LNCaP clone FGC (cell line): ENCODE data around the gene GTPBP1.

Source experiments
- DNase-seq: peaks from one replicate; pipeline ENCODE4 v3.0.0-alpha.2; 2011; ENCODE audit warnings: low read depth
- H3K4me3 ChIP-seq: 2 replicates; pipeline ENCODE4 v1.5.1; 2011; ENCODE audit warnings: mild to moderate bottlenecking, low read depth, low read length, control low read depth
- TF ChIP-seq, protein P1 (sequence below): IDR thresholded peaks from 2 replicates; pipeline ENCODE4 v1.5.1; 2012; ENCODE audit warnings: mild to moderate bottlenecking; ENCODE audit not compliant: control insufficient read depth, insufficient read depth; ENCODE audit errors: extremely low read depth

GTPBP1 gene

DNA sequence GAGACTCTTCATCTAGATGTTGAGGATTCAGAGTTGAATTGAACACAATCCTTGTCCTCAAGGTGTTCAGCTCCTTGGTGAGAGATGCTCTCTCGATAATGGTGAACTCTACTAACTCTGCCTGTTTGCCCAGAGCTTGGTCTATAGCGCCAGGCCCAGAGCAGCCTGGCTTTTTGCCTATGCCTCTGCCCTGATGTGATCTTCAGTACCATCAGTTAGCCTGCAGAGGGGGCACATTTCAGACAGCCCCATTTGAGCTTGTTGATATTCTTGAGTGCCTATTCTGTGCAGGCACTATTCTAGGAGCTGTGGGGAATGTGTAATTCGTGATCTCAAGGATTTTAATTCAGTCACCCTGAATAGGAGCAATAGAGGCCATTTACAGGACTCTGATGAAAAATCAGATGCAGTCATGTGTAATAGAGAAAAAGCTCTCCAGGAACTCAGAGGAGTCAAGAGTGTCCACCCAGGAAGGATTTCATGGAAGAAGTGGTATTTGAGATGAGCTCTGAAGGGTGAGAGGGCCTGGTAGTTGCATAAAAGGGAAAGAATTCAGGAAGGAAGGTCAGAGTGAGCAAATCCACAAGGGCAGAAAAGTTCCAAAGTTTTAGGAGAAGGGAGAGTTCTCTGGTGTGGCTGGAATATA lies 19.3 kb downstream of the GTPBP1 start:
- no peak for DNase-seq
- no peak overlapping the region for H3K4me3 ChIP-seq
- TF ChIP-seq, protein P1, sequence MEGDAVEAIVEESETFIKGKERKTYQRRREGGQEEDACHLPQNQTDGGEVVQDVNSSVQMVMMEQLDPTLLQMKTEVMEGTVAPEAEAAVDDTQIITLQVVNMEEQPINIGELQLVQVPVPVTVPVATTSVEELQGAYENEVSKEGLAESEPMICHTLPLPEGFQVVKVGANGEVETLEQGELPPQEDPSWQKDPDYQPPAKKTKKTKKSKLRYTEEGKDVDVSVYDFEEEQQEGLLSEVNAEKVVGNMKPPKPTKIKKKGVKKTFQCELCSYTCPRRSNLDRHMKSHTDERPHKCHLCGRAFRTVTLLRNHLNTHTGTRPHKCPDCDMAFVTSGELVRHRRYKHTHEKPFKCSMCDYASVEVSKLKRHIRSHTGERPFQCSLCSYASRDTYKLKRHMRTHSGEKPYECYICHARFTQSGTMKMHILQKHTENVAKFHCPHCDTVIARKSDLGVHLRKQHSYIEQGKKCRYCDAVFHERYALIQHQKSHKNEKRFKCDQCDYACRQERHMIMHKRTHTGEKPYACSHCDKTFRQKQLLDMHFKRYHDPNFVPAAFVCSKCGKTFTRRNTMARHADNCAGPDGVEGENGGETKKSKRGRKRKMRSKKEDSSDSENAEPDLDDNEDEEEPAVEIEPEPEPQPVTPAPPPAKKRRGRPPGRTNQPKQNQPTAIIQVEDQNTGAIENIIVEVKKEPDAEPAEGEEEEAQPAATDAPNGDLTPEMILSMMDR: peak; percentile 48

DNA sequence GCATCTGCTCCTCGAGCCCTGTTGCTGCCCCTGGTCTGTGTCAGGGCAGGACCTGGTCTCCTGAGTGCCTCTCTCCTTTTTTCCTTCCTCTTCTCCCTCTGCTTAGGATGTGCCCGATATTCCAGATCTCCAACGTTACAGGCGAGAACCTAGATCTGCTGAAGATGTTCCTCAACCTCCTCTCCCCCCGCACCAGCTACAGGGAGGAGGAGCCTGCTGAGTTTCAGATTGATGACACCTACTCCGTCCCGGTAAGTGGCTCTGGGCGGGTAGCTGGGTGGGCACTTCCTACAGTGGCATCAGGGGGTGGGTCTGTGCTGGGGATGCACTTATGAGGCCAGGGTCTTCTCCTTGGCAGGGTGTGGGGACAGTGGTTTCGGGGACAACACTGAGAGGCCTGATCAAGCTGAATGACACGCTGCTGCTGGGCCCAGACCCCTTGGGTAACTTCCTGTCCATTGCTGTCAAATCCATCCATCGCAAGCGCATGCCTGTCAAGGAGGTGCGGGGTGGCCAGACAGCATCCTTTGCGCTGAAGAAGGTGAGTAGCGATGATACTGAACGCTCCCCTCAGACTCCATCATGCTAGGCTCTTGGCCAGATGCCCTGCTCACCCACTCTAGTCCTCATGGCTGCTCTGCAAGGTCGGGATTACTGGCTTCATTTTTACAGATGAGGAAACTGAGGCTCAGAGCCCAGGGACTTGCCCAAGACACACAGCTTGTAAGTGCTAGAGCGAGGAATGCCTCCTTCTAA lies 20.3 kb downstream of the GTPBP1 start:
- H3K4me3 ChIP-seq: no peak overlapping the region
- DNase-seq: no peak
- TF ChIP-seq, protein P1: no peak

DNA sequence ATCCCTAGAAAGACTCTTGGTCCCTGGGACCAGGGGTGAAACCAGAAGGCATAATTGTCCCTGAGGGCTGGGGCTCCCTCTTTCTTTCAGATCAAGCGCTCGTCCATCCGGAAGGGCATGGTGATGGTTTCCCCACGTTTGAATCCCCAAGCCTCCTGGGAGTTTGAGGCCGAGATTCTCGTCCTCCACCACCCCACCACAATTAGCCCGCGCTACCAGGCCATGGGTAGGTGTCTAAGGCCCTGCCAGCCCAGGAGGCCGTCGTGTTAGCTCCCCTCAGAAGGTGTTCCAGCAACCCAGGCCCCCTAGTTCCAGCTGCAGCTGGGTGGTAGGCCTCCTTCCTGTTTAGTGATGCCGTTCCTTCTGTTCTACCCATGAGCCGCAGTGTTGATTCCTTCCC lies 21.4 kb downstream of the GTPBP1 start:
- DNase-seq: no peak
- H3K4me3 ChIP-seq: no peak overlapping the region
- TF ChIP-seq, protein P1: no peak

DNA sequence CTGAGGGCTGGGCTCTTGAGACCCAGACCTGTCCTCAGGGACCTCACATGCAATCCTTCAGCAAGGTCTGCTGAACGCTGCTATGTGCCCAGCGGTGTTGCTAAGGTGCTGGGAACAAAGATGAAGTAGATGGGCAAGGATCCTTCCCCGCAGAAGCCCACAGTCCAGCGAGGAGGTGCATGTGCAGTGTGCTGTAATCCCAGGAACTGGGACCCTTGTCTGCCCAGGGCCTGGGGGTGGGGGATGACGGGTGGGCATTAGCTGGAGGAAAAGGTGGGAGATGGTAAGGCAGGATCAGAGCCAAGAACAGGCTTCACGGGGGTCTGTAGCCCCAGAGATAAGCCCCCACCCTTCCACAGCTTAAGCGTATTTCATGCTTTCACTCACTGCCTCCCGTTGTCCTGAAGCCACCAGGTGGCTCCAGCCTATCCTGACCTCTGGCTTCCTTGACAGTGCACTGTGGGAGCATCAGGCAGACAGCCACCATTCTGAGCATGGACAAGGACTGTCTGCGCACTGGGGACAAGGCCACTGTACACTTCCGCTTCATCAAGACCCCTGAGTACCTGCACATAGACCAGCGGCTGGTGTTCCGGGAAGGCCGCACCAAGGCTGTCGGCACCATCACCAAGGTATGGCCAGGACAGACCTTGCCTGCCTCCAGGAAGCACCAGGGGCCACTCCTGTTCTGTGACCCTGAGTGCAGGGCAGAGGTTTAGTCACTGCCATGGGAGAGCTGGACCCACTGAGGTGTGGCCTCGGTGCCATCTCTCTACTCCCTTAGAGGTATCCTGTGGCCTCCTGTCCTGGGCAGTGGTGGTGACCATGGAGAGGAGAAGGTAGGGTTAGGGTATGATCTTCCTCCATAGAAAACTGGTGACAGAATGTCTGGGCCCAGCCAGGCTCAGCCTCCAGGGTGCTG lies 22.0 kb downstream of the GTPBP1 start:
- no peak for DNase-seq
- TF ChIP-seq, protein P1: no peak
- no peak overlapping the region for H3K4me3 ChIP-seq

DNA sequence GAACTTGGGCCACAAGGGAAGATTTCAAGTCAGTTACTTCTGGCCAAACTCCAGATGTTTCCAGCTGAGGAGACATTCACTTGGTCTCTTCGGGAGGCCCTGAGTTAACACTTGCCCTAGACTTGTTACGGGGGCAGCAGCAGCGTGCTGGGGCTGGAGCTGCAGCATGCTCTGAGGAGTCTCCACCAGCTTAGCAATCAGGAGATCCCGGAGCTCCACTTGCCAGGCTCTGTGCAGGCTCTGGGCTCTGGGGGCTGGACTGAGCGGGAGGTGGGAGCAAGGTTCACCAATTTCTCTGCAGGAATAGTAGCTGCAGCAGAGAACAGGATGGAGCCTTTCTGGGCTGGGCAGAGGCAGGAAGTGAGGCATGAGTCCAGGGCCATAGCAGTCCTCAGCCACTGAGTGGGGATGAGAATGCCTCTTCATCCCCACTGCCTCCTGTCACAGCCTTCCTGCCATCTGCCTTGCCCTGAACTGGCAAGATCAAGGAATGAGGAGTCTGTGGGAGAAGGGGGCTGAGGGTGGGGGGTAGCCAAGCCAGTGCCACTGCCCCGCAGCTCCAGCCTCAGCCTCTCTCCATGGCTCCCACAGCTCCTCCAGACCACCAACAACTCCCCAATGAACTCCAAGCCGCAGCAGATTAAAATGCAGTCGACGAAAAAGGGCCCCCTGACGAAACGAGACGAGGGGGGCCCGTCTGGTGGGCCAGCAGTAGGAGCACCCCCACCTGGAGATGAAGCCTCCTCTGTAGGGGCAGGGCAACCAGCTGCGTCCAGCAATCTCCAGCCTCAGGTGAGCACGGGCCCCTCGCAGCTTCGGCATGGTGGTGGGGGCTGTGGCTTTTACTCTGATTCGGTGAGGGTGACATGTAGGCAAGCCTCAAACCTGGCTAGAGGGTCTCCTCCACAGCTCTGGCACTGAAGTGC lies 23.4 kb downstream of the GTPBP1 start:
- TF ChIP-seq, protein P1: no peak
- DNase-seq: no peak
- no peak overlapping the region for H3K4me3 ChIP-seq

DNA sequence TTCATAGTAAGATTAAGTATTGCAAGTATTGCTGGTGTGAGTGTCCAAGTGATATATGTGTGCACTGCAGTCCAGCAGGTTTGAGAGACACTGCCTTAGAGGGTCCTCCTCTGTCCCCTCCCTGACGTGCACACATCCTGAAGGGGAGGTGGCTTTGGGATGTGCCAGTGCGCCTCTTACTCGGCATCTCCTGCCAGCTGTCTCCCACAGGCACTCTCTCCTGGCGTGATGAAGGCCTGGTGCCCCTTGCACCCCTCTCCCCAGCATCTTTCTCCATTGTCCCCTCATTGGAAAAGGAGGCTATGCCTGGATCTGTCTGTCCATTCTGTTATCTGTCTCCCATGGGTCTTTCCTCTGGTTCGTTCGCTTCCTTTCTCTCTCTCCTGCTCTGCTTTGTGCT lies 24.2 kb downstream of the GTPBP1 start:
- no peak overlapping the region for H3K4me3 ChIP-seq
- TF ChIP-seq, protein P1: no peak
- no peak for DNase-seq
